22Rv1 (cell line): ENCODE results near the gene HTR3B.

ENCODE experiments used
- CTCF ChIP-seq: fragments of 450-650 bp; IDR thresholded peaks from 2 replicates; pipeline ENCODE4 v1.5.1; 2017; ENCODE audit warnings: mild to moderate bottlenecking
- ZFX ChIP-seq: fragments of 450-650 bp; IDR thresholded peaks from 2 replicates; pipeline ENCODE4 v1.6.1; 2017; ENCODE audit warnings: antibody characterized with exemption, borderline replicate concordance

- TF ChIP-seq CTCF (peak; percentile 46), ZFX (no peak)
Observed at GRCh38 chr11:113974741-113975470, 70.3 kb downstream of the HTR3B start, which contains the start of gene HTR3A.
